GM20000 (cell line): ENCODE results near the gene DENND5B.

Source experiments
- DNase-seq: peaks from one replicate; pipeline ENCODE4 v3.0.0; 2012; ENCODE audit warnings: low spot score
- CTCF ChIP-seq: IDR thresholded peaks from 2 replicates; pipeline ENCODE4 v1.5.1; 2012; ENCODE audit warnings: mild to moderate bottlenecking, control low read depth; ENCODE audit errors: extremely low read depth, missing control alignments

DENND5B gene

DNA sequence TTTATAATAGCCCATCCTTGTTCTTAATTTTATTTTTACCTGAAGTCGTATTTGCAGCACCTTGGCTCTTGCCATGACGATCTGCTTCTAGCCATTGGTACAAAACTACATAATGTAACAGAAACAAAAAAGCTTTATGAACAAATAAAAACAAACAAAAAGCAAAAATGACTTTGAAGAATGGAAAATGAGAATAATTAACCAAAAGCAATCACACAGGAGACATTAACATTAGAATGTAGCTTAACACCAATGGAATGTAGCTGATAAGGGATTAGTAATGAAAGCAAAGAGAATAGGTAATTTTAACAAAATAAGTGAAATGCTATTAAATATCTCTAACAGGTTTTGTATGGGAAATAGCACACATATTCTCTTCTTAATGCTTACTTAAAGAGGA is 91.4 kb downstream of the DENND5B start:
- no peak for DNase-seq
- no peak for TF ChIP-seq CTCF

GRCh38 chr12:31498424-31498823 is 92.5 kb downstream of the DENND5B start:
- no peak for DNase-seq
- TF ChIP-seq CTCF, result no peak

GRCh38 chr12:31496257-31496656 is 94.7 kb downstream of the DENND5B start:
- TF ChIP-seq CTCF, result no peak
- DNase-seq, result no peak

GRCh38 chr12:31494455-31494854 is 96.5 kb downstream of the DENND5B start:
- TF ChIP-seq CTCF, result no peak

GRCh38 chr12:31492599-31493196 is 98.2 kb downstream of the DENND5B start:
- no peak for TF ChIP-seq CTCF
- no peak for DNase-seq

More at GRCh38 chr12:31494455-31494854, 96.5 kb downstream of the DENND5B start:
- no peak for DNase-seq

GRCh38 chr12:31491841-31492598 is 98.9 kb downstream of the DENND5B start:
- DNase-seq, result no peak
- no peak for TF ChIP-seq CTCF

DNA sequence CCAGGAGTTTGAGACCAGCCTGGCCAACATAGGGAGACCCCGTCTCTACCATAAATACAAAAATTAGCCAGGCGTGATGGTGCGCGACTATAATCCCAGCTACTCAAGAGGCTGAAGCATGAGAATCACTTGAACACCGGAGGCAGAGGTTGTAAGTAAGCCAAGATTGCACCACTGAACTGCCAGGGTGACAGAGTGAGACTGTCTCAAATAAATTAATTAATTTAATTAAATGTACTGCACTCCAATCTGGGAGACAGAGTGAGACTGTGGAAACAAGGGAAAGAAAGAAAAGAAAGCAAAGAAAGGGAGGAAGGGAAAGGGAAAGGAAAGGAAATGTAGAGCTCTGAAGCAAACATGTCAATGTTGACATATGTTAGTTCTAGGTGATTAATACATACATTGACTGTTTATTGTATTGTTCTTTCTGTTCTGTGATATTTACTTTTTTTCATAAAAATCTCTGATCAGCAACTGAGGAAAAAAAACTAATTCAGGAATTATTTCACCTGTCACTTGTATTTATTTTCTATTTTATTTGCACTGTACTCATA is 99.6 kb downstream of the DENND5B start:
- TF ChIP-seq CTCF, result no peak
- no peak for DNase-seq
